ENCODE data around the gene MAPK8IP1. TPM values are rescaled to one million over a fixed set of nuclear protein-coding genes. Genes with fewer than 3 reads are reported as not detected.

Gene MAPK8IP1
- total and polyA plus RNA-seq, 2 donors (not counting 3 experiments of a cell fraction or from before 2014, with no cell fraction given) = 4.1 to 4.8 TPM

DNA sequence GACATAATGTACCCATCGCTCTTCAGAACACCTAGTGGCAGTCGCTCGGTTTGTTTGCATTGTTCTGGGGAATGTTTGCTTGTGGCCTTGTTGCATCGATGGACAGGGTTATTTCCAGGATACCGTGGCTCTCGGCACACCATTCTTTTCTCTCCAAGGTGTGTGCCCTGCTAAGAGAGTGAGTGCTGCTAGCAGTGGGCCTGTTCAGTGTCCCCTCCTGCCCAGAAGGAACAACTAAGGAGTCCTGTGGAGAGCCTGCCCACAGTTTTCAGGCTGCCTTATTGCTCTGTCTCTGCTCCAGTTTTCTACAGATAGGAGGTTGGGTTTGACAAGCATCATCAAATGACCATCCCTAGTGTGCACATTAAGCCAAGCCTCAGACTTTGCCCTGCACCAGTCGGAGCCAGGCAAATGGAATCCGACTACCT is 36.8 kb upstream of the MAPK8IP1 start:
- CTCF ChIA-PET = no interaction called here
- no peaks in the 10 kb centered on the region for H4K20me1 ChIP-seq (replicated peaks; ENCODE audit: control insufficient read depth, extremely low read depth, insufficient read depth, low read length)
- BruUV-seq (replicated peaks) = TSS peak; percentile 25
- FAIRE-seq (no peak), DNase-seq (ENCODE audit: low read depth, low spot score) (no peak)
- no peaks in the 10 kb centered on the region for H3K36me3 ChIP-seq (ENCODE audit: control insufficient read depth in 2 of 2, extremely low read depth in 1 of 2, insufficient read depth in 2 of 2, low read length in 2 of 2)
- peak overlapping the region; percentile 80 for H3K4me2 ChIP-seq (ENCODE audit: insufficient read depth, low read length)
- H3K27me3 ChIP-seq (ENCODE audit: control insufficient read depth in 2 of 2, insufficient read depth in 2 of 2, low read length in 2 of 2) = peaks cover 7 to 9% of the 10 kb centered on the region in 2 experiments
- intact Hi-C loops (cut with micrococcal nuclease) = loop anchor here (10.0 kb wide), 1 partner anchor 466 kb away; no protein-coding TSS in a partner anchor
- H3K4me1 ChIP-seq (ENCODE audit: control insufficient read depth, extremely low read depth, insufficient read depth, low read length) = peaks cover 9% of the 10 kb centered on the region
- H3K27ac ChIP-seq (ENCODE audit: insufficient read depth, low read depth, low read length) = no peak overlapping the region
- H2AFZ ChIP-seq (ENCODE audit: low read depth, low read length) = no peak overlapping the region
- H3K9me1 ChIP-seq (replicated peaks; ENCODE audit: control insufficient read depth, extremely low read depth, insufficient read depth, low read length) = no peaks in the 10 kb centered on the region
- no peak overlapping the region for H3K4me3 ChIP-seq (replicated peaks in 1 of 3; ENCODE audit: insufficient read depth in 1 of 3, low read depth in 1 of 3, low read length in 3 of 3)
- no peaks in the 10 kb centered on the region for H3K9me3 ChIP-seq (replicated peaks; ENCODE audit: control insufficient read depth, insufficient read depth, low read length)
- POLR2A ChIA-PET = interaction anchor here (0.9 kb wide), 1 partner anchor 9 kb away, joined by 3 read pairs; no protein-coding TSS in a partner anchor
- no peak overlapping the region for H3K9ac ChIP-seq (replicated peaks; ENCODE audit: extremely low read depth, insufficient read depth, low read length)
- dilution Hi-C loops (cut with MboI; ENCODE audit: extremely low pct_ligation_motif_present, low sequenced_read_pairs) = no loop called here
- TF ChIP-seq, protein P1, sequence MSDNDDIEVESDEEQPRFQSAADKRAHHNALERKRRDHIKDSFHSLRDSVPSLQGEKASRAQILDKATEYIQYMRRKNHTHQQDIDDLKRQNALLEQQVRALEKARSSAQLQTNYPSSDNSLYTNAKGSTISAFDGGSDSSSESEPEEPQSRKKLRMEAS (IDR thresholded peaks at IDR 0.05; ENCODE audit: insufficient read depth, insufficient read length) = no peak
- TF ChIP-seq GATA2 (IDR thresholded peaks at IDR 0.05; ENCODE audit: insufficient read depth, insufficient read length, low read depth, low read length) (no peak), POLR2A (IDR thresholded peaks at IDR 0.05; ENCODE audit: low read depth, low read length) (no peak), EZH2 (IDR thresholded peaks at IDR 0.05; ENCODE audit: borderline replicate concordance, low read depth, low read length, severe bottlenecking) (no peak), MYC (IDR thresholded peaks at IDR 0.05; ENCODE audit: low read depth, low read length) (no peak), FOS (IDR thresholded peaks at IDR 0.05; ENCODE audit: borderline replicate concordance, insufficient read depth, low read length) (no peak), JUN (IDR thresholded peaks at IDR 0.05; ENCODE audit: borderline replicate concordance, insufficient read depth, insufficient read length, low read depth) (no peak), POLR2AphosphoS5 (IDR thresholded peaks at IDR 0.05; ENCODE audit: insufficient read depth, low read depth, low read length) (no peak)
- TF ChIP-seq, protein P2, sequence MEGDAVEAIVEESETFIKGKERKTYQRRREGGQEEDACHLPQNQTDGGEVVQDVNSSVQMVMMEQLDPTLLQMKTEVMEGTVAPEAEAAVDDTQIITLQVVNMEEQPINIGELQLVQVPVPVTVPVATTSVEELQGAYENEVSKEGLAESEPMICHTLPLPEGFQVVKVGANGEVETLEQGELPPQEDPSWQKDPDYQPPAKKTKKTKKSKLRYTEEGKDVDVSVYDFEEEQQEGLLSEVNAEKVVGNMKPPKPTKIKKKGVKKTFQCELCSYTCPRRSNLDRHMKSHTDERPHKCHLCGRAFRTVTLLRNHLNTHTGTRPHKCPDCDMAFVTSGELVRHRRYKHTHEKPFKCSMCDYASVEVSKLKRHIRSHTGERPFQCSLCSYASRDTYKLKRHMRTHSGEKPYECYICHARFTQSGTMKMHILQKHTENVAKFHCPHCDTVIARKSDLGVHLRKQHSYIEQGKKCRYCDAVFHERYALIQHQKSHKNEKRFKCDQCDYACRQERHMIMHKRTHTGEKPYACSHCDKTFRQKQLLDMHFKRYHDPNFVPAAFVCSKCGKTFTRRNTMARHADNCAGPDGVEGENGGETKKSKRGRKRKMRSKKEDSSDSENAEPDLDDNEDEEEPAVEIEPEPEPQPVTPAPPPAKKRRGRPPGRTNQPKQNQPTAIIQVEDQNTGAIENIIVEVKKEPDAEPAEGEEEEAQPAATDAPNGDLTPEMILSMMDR (IDR thresholded peaks at IDR 0.05; ENCODE audit: extremely low read depth in 1 of 2, insufficient read depth in 1 of 2, low read depth in 1 of 2, low read length in 2 of 2) = no peak
- H3K79me2 ChIP-seq (ENCODE audit: control insufficient read depth, insufficient read depth, low read length) = peaks cover 10% of the 10 kb centered on the region
